K562 (cell line): ENCODE results near the gene ZNF319. TPM values are rescaled to one million over a fixed set of nuclear protein-coding genes. Genes with fewer than 3 reads are reported as not detected.

Source experiments
- ARID1B ChIP-seq: fragments of 450-650 bp; IDR thresholded peaks from 2 replicates; pipeline ENCODE4 v1.6.1; 2016; ENCODE audit warnings: antibody characterized with exemption, mild to moderate bottlenecking, inconsistent platforms
- BRD9 ChIP-seq: fragments of 450-650 bp; IDR thresholded peaks from 2 replicates; pipeline ENCODE4 v1.6.1; 2018; ENCODE audit warnings: low read depth; ENCODE audit not compliant: partially characterized antibody
- CCAR2 ChIP-seq: fragments of 200-400 bp; formaldehyde crosslinking; IDR thresholded peaks from 2 replicates; pipeline ENCODE4 v1.6.1; 2017; ENCODE audit warnings: mild to moderate bottlenecking, low read depth, low read length
- CCNT2 ChIP-seq: IDR thresholded peaks from 2 replicates; pipeline ENCODE4 v1.6.1; 2011; ENCODE audit warnings: borderline replicate concordance, low read depth, mild to moderate bottlenecking, moderate library complexity, mixed read lengths, low read length; ENCODE audit not compliant: insufficient read length; ENCODE audit errors: extremely low read depth
- CREBBP ChIP-seq: IDR thresholded peaks from one replicate; pipeline ENCODE4 v1.6.1; 2012; ENCODE audit warnings: low read depth, mild to moderate bottlenecking, control low read depth, inconsistent platforms, low read length
- FOXO4 ChIP-seq: fragments of 450-650 bp; formaldehyde crosslinking; IDR thresholded peaks from 2 replicates; pipeline ENCODE4 v1.4.0; 2020; ENCODE audit warnings: mild to moderate bottlenecking, moderate library complexity
- POLR2AphosphoS2 ChIP-seq: IDR thresholded peaks from 2 replicates; pipeline ENCODE4 v1.6.1; 2012; ENCODE audit warnings: low read length, improper control_type of control experiment
- RBBP5 ChIP-seq: fragments of 200-600 bp; sonication (generic); IDR thresholded peaks from 2 replicates; pipeline ENCODE4 v1.6.1; 2012; ENCODE audit warnings: borderline replicate concordance, mild to moderate bottlenecking, low read length, control low read depth, inconsistent platforms; ENCODE audit not compliant: insufficient read depth, poor library complexity, severe bottlenecking
- RFX5 ChIP-seq: IDR thresholded peaks from 2 replicates; pipeline ENCODE4 v1.6.1; 2011; ENCODE audit warnings: low read depth, mild to moderate bottlenecking, improper control_type of control experiment, low read length
- SAFB ChIP-seq: fragments of 200-400 bp; formaldehyde crosslinking; IDR thresholded peaks from 2 replicates; pipeline ENCODE4 v1.6.1; 2017; ENCODE audit warnings: low read depth, low read length, borderline replicate concordance
- SNIP1 ChIP-seq: fragments of 450-650 bp; IDR thresholded peaks from 2 replicates; pipeline ENCODE4 v1.7.1; 2017; ENCODE audit warnings: low read depth, mild to moderate bottlenecking
- polyA plus RNA-seq, 8 experiments: library from polyadenylated mRNA; depleted of rRNA in 4 of 8; stranded (reverse) in 5 of 8; unstranded in 3 of 8; fragments of >200 nt; fragmentation: Nextera tagmentation in 2 of 8; fragmentation: Illumina TruSeq in 1 of 8; extraction: Ambion mirVana in 2 of 8; extraction: Trizol in 1 of 8; gene quantifications; 2 replicates each; pipeline versions ENCODE4 v1.2.1 to v1.2.3, GENCODE V29; 2011 to 2014; ENCODE audit warnings: inconsistent platforms in 1 of 8, missing spikeins in 1 of 8
- total RNA-seq, 7 experiments: library from RNA; depleted of rRNA in 6 of 7; stranded (reverse); fragments of >200 nt in 6 of 7; fragmentation: Illumina TruSeq in 2 of 7; extraction: Trizol in 2 of 7; gene quantifications; 2 replicates each; pipeline versions ENCODE4 v1.2.1 to v1.2.3, GENCODE V29; 2011 to 2021; ENCODE audit warnings: low replicate concordance in 1 of 7
- TF ChIP-seq, protein P1 (sequence below), 2 experiments: fragments of 450-650 bp; formaldehyde crosslinking in 1 of 2; IDR thresholded peaks; 2 replicates each; pipeline versions ENCODE4 v1.4.0 to v1.6.1; 2014 to 2020; ENCODE audit warnings: mild to moderate bottlenecking in 2 of 2, borderline replicate concordance in 1 of 2, low read depth in 1 of 2
- TF ChIP-seq, protein P2 (sequence below): sonication (generic); formaldehyde crosslinking; IDR thresholded peaks from 2 replicates; pipeline ENCODE4 v1.9.0; 2022; ENCODE audit warnings: mild to moderate bottlenecking, missing genetic modification reagents
- TF ChIP-seq, protein P3 (sequence below), 2 experiments: fragments of 450-650 bp; conservative IDR thresholded peaks; 2 replicates each; pipeline ENCODE4 v1.6.1; 2017; ENCODE audit warnings: mild to moderate bottlenecking in 2 of 2, moderate library complexity in 2 of 2

ZNF319 gene
- total and polyA plus RNA-seq, 9 of the 15 experiments (the other 6 are each of a cell fraction or from before 2014, with no cell fraction given): 0.20 to 5.7 (median 1.4) TPM

GRCh38 chr16:58020628-58021521 lies 20.4 kb upstream of the ZNF319 start (continued):
- TF ChIP-seq, protein P1, sequence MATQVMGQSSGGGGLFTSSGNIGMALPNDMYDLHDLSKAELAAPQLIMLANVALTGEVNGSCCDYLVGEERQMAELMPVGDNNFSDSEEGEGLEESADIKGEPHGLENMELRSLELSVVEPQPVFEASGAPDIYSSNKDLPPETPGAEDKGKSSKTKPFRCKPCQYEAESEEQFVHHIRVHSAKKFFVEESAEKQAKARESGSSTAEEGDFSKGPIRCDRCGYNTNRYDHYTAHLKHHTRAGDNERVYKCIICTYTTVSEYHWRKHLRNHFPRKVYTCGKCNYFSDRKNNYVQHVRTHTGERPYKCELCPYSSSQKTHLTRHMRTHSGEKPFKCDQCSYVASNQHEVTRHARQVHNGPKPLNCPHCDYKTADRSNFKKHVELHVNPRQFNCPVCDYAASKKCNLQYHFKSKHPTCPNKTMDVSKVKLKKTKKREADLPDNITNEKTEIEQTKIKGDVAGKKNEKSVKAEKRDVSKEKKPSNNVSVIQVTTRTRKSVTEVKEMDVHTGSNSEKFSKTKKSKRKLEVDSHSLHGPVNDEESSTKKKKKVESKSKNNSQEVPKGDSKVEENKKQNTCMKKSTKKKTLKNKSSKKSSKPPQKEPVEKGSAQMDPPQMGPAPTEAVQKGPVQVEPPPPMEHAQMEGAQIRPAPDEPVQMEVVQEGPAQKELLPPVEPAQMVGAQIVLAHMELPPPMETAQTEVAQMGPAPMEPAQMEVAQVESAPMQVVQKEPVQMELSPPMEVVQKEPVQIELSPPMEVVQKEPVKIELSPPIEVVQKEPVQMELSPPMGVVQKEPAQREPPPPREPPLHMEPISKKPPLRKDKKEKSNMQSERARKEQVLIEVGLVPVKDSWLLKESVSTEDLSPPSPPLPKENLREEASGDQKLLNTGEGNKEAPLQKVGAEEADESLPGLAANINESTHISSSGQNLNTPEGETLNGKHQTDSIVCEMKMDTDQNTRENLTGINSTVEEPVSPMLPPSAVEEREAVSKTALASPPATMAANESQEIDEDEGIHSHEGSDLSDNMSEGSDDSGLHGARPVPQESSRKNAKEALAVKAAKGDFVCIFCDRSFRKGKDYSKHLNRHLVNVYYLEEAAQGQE (IDR thresholded peaks at IDR 0.05; ENCODE audit: borderline replicate concordance): peak; percentile 84
- TF ChIP-seq, protein P1 (CRISPR knock-in tag; IDR thresholded peaks at IDR 0.05; ENCODE audit: low read depth): no peak
- no peak for TF ChIP-seq POLR2AphosphoS2
- no peak for TF ChIP-seq RBBP5
- TF ChIP-seq ARID1B: peak; percentile 36
- 0 out of 2 replicates have a peak, but pooled peaks have one; percentile 21 for TF ChIP-seq SNIP1
- TF ChIP-seq RFX5: no peak
- no peak for TF ChIP-seq CCAR2
- TF ChIP-seq, protein P2, sequence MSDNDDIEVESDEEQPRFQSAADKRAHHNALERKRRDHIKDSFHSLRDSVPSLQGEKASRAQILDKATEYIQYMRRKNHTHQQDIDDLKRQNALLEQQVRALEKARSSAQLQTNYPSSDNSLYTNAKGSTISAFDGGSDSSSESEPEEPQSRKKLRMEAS (CRISPR knock-in tag): no peak
- TF ChIP-seq, protein P3, sequence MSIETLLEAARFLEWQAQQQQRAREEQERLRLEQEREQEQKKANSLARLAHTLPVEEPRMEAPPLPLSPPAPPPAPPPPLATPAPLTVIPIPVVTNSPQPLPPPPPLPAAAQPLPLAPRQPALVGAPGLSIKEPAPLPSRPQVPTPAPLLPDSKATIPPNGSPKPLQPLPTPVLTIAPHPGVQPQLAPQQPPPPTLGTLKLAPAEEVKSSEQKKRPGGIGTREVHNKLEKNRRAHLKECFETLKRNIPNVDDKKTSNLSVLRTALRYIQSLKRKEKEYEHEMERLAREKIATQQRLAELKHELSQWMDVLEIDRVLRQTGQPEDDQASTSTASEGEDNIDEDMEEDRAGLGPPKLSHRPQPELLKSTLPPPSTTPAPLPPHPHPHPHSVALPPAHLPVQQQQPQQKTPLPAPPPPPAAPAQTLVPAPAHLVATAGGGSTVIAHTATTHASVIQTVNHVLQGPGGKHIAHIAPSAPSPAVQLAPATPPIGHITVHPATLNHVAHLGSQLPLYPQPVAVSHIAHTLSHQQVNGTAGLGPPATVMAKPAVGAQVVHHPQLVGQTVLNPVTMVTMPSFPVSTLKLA (conservative IDR thresholded peaks at IDR 0.05): 0 out of 4 replicates have a peak, but pooled peaks of 1 of the 2 experiments have one; percentile 27
- no peak for TF ChIP-seq FOXO4 (CRISPR knock-in tag)
- TF ChIP-seq SAFB: no peak
- TF ChIP-seq BRD9: peak; percentile 42
- no peak for TF ChIP-seq CCNT2
- no peak for TF ChIP-seq CREBBP
